Left renal pelvis (tissue), 4 donors: ENCODE data around the gene VCL. TPM values are rescaled to one million over a fixed set of nuclear protein-coding genes. Genes with fewer than 3 reads are reported as not detected.
"Not testable (repeated sequence)": the region's sequence is repeated elsewhere in the genome, so short reads cannot be mapped to it uniquely, and the experiment has no call there.

ENCODE experiments used
- DNase-seq, 4 donors: peaks; one replicate each; pipeline ENCODE4 v3.0.0-alpha.2; 2013; ENCODE audit warnings: low read depth in 4 of 4, low spot score in 3 of 4
- polyA plus RNA-seq, 4 donors: library from polyadenylated mRNA; unstranded; fragments of 120-200 nt; gene quantifications; one replicate each; pipeline ENCODE4 v1.2.1, GENCODE V29; 2013; ENCODE audit not compliant: insufficient read length in 4 of 4

The VCL gene
- polyA plus RNA-seq, 4 donors, result 120 to 147 (median 129) TPM

- no peak for DNase-seq
Measured at GRCh38 chr10:74000892-74001669, 3.2 kb downstream of the VCL start.

- DNase-seq, result no peak
Measured at GRCh38 chr10:74006269-74006668, 8.4 kb downstream of the VCL start.

DNA sequence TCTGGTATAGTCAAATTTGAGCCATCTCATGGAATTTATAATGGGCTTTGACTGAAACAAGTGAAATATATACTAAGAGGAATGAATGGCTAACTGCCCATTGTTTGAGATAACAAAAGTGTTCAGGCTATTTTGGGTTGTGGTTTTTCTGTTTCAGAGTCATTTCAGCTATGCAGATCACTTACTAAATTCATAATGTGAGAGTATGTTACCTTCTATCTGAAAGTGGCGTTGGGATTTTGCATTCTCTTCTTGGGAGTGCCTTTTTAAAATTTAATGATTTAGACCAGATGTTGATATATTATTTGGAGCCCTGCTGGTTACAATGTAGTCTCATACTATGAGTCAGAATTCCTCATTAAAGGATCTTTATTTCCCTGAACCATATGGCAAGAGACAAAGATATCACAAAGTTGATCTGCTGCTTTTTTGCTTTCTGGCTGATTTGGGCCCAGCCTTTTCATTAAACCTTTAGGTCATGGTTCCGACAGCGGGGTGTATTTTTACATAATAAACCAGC lies 10.4 kb downstream of the VCL start:
- no peak for DNase-seq

DNA sequence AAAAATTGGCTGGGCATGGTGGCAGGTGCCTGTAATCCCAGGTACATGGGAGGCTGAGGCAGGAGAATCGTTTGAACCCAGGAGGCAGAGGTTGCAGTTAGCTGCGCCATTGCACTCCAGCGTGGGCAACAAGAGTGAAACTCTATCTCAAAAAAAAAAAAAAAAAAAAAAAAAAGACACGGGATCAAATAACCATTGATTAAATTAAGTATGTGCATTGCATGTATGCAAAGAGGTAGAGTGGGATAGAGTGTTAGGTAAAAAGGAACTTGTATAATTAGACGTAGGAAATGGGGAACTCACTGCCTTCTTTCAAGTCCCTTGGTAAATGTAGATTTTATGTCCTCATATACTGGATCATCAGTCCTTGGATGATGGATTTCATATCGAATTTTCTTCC lies 13.1 kb downstream of the VCL start:
- DNase-seq, result no peak

GRCh38 chr10:74011770-74012169 lies 13.9 kb downstream of the VCL start:
- peak in 2 of 4 donors; percentile 24 to 32 for DNase-seq

GRCh38 chr10:74012480-74012879 lies 14.6 kb downstream of the VCL start:
- DNase-seq, result no peak

DNA sequence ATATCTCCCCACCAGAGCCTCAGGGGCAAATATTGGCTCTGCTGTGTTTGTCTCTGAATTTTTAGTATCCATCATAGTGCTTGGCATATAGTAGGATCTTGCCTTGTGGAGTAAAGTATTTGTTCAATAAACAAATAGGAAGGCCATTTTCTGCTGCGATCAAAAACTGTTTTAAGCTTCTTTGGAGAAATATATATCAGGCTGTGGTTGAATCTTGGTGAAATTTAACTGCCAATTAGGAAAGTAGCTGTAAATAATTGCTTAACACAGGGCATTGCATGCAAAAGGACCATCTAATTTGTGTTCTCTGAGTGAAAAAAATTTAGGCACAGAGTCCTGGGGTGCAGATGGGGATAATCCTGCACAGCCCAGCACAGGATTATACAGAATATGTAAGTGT lies 15.1 kb downstream of the VCL start:
- no peak for DNase-seq

- DNase-seq, result not testable (repeated sequence)
Measured at GRCh38 chr10:74014574-74014973, 16.7 kb downstream of the VCL start.

- DNase-seq, result no peak
Measured at GRCh38 chr10:74018241-74018640, 20.3 kb downstream of the VCL start.

GRCh38 chr10:74021248-74022055 lies 23.5 kb downstream of the VCL start:
- DNase-seq, result no peak

GRCh38 chr10:74022926-74023629 lies 25.2 kb downstream of the VCL start:
- DNase-seq, result no peak

- no peak for DNase-seq
Measured at GRCh38 chr10:74024600-74024999, 26.7 kb downstream of the VCL start.

GRCh38 chr10:74025380-74025978 lies 27.6 kb downstream of the VCL start:
- no peak for DNase-seq

GRCh38 chr10:74026428-74027015 lies 28.6 kb downstream of the VCL start:
- DNase-seq, result no peak

DNA sequence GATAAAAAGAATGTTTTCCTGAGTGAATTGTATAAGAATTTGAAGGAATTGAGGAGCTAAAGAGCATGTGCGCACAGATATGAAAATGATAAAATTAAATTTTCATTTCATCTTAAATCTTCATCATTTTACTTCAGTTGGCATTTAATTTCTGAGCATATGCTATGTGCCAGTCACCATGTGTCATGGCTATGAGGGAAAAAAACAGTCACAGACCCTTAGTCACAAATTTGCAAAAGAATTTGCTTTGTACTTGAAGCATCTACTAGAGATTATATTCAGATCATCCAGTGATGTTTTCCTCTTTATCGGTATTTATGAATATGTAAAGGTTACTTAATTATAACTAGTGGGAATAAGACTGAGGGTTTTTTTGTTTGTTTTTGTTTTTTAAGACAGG lies 29.8 kb downstream of the VCL start:
- no peak for DNase-seq

DNA sequence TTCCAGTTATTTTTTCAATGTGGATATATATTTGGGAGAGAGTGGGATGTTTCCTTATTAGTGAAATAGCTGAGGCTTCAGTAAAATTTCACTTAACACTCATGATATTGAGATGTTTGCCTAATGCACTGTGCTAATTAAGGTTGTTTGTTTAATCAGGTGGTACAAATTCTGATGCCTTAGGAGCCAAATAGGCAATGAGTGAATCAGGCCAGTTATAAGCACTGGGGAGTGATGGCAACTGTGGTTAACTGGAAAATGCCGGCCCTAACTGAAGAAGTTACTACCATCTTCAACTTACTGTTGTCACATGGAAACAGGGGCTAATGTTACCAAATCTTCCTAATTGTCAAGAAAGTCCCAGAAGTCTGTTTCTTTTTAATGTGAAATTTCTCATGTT lies 32.0 kb downstream of the VCL start:
- no peak for DNase-seq

GRCh38 chr10:74032208-74032607 lies 34.3 kb downstream of the VCL start:
- not testable (repeated sequence) for DNase-seq

- no peak for DNase-seq
Measured at GRCh38 chr10:74032900-74033655, 35.2 kb downstream of the VCL start.

DNA sequence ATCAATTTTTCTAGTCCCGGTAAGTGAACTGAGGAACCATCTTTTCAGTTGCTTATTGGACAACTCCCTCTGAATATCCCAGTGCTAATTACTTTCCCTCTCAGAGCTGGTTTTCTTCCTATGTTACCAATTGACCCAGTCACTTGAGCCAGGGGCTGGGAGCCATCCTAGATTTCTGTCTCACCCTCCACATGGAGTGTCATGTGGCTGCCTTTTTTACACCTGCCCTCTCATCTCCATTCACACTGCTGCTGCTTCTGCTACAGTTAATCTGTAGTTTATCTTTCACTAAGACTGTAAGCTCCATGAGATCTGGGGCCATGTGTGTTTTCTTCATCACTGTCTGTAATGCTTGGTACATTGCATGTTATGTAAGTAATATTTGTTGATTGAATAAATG lies 35.8 kb downstream of the VCL start:
- DNase-seq, result no peak

DNA sequence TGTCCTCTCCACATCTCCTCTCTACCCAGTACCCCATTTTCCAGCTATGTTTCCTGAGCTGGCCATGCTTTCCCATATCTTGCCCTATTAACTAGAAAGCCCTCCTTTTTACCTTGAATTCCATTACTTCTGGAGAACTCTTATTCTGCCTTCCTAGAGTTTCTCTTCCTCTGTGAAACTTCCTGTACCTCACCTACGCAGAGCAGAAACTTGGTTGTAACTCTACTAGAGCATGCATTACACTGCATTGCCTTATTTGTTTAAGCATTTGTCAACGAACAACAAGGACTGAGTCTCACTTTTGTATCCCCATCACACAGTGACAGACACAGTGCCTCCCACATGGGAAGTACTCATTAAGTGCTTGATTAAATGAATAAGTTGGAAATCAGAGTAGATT lies 36.4 kb downstream of the VCL start:
- DNase-seq, result no peak
